Muscle of back (tissue), 13 donors: Measurements from ENCODE around the gene NBPF9. TPM values are rescaled to one million over a fixed set of nuclear protein-coding genes. Genes with fewer than 3 reads are reported as not detected.
"Not testable (repeated sequence)": the region's sequence is repeated elsewhere in the genome, so short reads cannot be mapped to it uniquely, and the experiment has no call there.

Source experiments
- DNase-seq, 3 donors: peaks; one replicate each; pipeline versions ENCODE4 v3.0.0 to v3.0.0-alpha.2; 2013
- long read RNA-seq, 9 donors: transcript quantifications; one replicate each; lab custom pipeline, GENCODE V29; 2026
- polyA plus RNA-seq, 10 donors: library from polyadenylated mRNA; unstranded; fragments of 120-200 nt; gene quantifications; one replicate each; pipeline ENCODE4 v1.2.1, GENCODE V29; 2013; ENCODE audit not compliant: insufficient read length in 10 of 10

NBPF9 gene
- polyA plus RNA-seq = 10 to 100 TPM; 23.3 to 54.5 (median 33.5) TPM
- long read RNA-seq, donor 1 = 0 reads
- long read RNA-seq, donor 2 = 0 reads
- long read RNA-seq, donor 3 = 0 reads
- long read RNA-seq, donor 4 = 0 reads
- long read RNA-seq, donor 5 = 0 reads
- long read RNA-seq, donor 6 = 0 reads
- long read RNA-seq, donor 7 = 0 reads
- long read RNA-seq, donor 8 = 0 reads
- long read RNA-seq, donor 9 = 0 reads

DNA sequence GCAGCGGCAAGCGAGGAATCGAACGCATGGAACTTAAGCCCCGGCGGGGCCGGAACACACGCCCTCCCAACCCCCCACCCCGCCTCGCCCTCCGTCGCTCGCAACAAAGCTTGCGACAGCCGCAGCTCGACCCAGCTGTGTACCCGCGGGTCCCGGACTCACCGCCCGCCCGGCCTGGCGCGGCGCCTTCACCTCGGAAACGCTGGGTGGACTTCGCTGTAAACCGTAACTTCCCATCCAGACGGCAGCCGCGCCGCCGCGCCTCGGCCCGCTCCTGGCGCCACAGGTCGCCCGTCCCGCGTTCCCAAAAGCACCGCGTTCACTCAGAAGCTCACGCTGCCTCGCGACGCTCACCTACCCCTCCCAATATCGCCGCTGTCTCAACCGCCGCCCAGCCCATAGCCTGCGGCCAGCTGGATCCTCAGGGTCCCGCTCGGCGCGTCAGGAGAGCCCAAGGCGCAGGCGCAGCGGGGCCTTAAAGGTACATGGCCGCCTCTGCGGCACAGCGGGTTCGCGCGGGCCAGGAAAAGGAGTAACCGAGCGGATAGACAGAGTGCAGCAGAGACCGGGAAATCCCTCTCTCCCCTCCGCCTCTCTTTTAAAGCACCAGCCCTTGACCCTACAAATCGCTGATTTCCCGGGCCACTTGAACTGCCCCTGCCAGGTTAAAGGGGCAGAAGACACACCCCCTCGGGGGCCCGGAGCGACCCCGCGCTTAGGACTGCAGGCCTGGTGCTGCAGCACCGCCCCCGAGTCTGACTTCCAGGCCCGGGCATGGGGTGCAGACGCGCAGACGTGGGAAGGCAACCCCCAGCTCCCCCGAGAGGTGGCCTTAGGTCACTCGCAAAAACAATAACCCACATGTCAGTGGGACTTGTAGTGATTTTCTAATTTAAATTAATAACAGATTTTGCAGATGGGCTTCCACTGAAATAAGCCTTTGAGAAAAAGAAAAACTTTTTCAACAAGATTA is at the start of gene NBPF9:
TSS of gene NBPF9 (minus strand) at position 443 of the 973 bp plus-strand sequence. CDS start 21,412 bp downstream, outside the sequence.
- peak; percentile 16 to 87 (median 70) for DNase-seq

- DNase-seq = not testable (repeated sequence)
Observed at GRCh38 chr1:149149909-149150308, 46.6 kb upstream of the NBPF9 start.

DNA sequence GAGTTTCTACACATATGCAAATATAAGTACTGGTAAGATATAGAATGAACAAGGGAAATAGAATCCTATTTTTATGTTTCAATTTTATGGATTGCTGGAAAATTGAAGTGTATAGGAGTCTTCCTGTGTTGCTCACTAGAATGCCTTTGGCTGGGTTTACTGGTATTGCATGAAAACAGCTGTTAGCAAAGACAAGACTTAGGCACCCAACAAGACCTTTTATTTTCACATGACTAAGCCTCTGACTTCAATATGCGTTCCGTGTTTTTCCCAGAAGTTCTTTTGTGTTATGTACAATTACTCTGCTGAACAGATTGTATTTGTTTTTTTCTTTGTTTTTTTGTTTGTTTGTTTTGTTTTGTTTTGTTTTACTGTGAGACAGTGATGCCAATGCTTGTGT is 34.2 kb upstream of the NBPF9 start:
- DNase-seq = not testable (repeated sequence)

GRCh38 chr1:149130938-149131337 is 27.6 kb upstream of the NBPF9 start:
- not testable (repeated sequence) for DNase-seq

DNA sequence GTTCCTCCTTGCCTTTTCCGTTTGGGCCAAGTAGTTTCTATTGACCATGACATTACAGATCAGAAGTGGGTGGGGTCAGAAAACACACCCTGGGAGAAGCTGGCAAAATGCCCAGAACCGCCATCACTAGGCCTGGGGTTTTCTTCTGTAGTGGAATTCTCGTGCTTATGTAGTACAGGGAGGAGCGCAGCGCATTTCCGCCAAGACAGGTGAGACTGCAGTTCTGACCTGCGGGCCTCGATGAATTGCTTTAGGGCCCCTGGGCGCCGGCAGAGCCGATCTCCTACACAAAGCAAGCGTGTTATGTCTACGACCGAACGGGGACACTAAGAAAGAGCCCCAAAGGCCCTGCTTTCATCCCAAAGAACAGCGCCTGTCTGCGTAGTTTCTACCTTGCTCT is 25.9 kb upstream of the NBPF9 start:
- DNase-seq = not testable (repeated sequence)

DNA sequence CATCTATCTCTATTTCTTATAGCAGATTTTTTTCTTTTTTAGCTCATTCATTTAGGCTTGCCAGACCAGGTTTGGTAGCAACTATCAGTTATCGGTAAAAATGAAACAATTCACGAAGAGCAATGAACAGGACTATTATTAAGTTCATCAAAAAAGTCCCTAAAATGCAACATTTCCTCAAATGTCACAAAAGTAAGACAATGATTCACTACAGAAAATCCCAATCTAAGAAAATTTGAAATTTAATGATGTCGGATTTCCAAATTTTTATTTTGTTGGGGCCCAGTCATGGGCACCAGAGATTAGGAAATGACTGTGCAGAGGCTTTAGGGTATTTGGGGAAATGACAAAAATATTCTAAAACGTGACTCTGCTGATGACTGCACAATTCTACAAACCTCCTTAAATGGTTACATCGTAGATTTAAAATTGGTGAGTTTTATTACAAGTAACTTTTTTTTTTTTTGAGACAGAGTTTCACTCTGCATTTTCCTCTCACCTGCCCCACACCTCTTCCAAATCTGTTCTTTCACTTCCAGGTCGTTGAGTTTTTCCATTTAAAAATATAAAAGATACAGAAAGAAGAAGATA is 23.3 kb upstream of the NBPF9 start:
- not testable (repeated sequence) for DNase-seq

GRCh38 chr1:149123948-149124926 is 20.9 kb upstream of the NBPF9 start:
- peak in 1 of 3 donors; percentile 4 for DNase-seq

GRCh38 chr1:149112828-149113227 is 9.5 kb upstream of the NBPF9 start:
- not testable (repeated sequence) for DNase-seq

- DNase-seq = not testable (repeated sequence)
Observed at GRCh38 chr1:149110343-149110742, 7.0 kb upstream of the NBPF9 start.

- not testable (repeated sequence) for DNase-seq
Observed at GRCh38 chr1:149102574-149102973, 777 bp downstream of the NBPF9 start.

- not testable (repeated sequence) for DNase-seq
Observed at GRCh38 chr1:149098276-149098675, 5.1 kb downstream of the NBPF9 start.

DNA sequence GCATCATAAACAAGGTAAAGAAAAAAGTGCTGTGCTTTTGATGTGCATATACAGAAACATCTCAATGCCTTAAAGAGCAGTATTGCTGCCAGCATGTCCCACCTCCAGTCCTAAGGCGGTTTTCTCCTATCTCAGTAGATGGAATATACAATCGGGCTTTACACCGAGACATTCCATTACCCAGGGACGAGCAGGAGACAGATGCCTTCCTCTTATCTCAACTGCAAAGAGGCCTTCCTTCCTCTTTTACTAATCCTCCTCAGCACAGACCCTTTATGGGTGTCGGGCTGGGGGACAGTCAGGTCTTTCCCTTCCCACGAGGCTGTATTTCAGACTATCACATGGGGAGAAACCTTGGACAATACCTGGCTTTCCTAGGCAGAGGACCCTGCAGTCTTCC is 10.2 kb downstream of the NBPF9 start:
- not testable (repeated sequence) for DNase-seq

DNA sequence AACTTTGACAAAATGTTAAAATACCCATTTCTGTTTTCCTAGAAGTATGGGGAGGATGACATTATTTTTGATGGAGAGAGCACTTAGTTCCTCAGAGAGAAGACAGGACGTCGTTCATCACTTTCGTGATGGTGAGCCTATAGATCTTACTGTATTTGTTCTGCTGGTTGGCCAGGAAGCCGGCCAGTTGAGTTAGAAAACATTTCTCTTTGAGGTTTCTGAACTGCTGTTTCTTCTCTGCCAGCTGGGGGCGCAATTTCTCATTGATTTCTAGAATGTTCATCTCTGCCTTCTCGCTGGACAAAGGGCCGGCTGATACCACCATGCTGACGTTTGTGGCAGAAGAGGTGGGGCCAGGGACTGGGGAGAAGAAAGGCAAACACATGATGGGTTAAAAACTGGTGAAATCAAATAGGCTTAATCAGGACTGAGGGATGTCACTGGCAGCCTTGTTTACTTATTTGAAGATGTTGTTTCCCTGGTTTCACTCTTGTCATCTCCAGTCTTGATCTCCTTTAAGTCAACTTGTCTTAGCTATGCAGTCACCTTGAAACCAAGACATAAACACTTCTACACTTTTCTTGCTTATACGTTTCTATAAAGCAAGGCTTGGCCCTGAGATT is 27.7 kb downstream of the NBPF9 start:
- DNase-seq = not testable (repeated sequence)

- not testable (repeated sequence) for DNase-seq
Observed at GRCh38 chr1:149064611-149065010, 38.7 kb downstream of the NBPF9 start.

- not testable (repeated sequence) for DNase-seq
Observed at GRCh38 chr1:149043056-149043455, 60.3 kb downstream of the NBPF9 start.

DNA sequence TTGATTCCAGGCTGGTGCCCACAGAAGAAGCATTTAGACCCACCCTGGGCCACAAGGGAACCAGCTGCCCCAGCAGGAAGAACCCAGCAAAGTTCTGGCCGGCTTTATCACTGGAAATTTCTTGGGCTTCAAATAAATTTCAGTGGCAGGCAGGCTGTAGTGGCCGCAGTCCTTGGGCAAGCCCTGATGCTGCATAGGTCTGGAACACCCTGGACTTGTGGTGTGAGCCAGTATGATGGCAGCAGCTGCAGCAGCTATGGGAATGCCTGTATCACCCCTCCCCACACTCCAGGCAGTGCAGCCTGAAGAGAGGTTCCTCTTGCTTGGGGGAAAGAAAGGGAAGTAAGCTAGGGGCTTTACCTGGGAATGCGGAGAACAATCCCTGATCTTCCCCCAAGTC is 69.4 kb downstream of the NBPF9 start:
- not testable (repeated sequence) for DNase-seq

DNA sequence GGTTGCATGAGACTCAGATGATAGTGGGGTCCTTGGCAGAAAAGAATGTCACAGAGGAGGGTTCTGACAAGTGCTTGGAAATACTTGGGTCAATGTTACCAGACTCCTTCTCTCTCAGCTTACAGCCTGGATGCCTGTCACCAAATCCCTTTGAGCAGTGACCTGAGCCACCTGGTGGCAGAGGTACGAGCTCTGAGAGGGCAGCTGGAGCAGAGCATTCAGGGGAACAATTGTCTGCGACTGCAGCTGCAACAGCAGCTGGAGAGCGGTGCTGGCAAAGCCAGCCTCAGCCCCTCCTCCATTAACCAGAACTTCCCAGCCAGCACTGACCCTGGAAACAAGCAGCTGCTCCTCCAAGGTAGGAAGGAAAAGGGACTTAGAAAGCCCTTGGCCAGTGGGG is 79.0 kb downstream of the NBPF9 start:
- not testable (repeated sequence) for DNase-seq

- DNase-seq = not testable (repeated sequence)
Observed at GRCh38 chr1:149018577-149018976, 84.8 kb downstream of the NBPF9 start.

- not testable (repeated sequence) for DNase-seq
Observed at GRCh38 chr1:149016626-149017025, 86.7 kb downstream of the NBPF9 start.

DNA sequence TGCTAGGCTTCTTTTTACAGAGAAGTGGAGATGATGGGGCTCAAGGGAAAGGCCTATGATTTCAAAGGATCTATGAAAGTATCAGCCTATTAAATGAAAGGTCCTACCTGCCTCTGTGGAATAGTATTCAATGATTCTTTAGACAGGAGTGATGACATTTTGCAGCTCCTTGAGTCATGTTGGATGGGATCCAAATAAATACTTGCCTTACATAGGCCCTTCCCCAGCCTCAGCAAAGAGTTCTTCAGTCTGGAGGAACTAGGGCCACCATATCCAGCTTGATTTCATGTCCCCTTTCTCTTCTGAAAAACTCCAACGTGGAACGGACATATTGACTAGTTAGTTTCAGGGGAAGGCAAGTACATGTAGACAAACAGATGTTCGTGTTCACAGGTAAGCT is 87.8 kb downstream of the NBPF9 start:
- not testable (repeated sequence) for DNase-seq
